CD4-positive, alpha-beta T cell (primary cell): Measurements from ENCODE around the gene FOSL1. TPM values are rescaled to one million over a fixed set of nuclear protein-coding genes. Genes with fewer than 3 reads are reported as not detected.
A peak's percentile ranks its signal among the peaks of the same experiment; 100 is the strongest.

Source experiments
- ATAC-seq: fragments of 200-7000 bp; cut with Tn5 transposase; one replicate; pipeline ENCODE4 v1.10.0; 2022; ENCODE audit warnings: mild to moderate bottlenecking; ENCODE audit not compliant: poor library complexity
- CTCF ChIA-PET: fragments of 350-600 bp; sonication (Branson Sonifier 250); formaldehyde crosslinking; loops from one replicate; lab custom pipeline; 2021; ENCODE audit warnings: antibody characterized with exemption, inconsistent platforms; lab: Charles Lee
- POLR2A ChIA-PET: fragments of 350-600 bp; sonication (Branson Sonifier 250); formaldehyde crosslinking; loops from one replicate; lab custom pipeline; 2021; ENCODE audit warnings: antibody characterized with exemption, inconsistent platforms; lab: Charles Lee
- DNase-seq, 14 experiments: peaks; one replicate each; pipeline ENCODE4 v3.0.0-alpha.2; 2013 to 2020; ENCODE audit warnings: mixed read lengths in 2 of 14
- H3K27ac ChIP-seq, 2 donors: one replicate each; pipeline versions ENCODE4 v1.5.1 to v1.7.0; 2013; ENCODE audit warnings: low read length in 2 of 2, low read depth in 1 of 2, mild to moderate bottlenecking in 1 of 2
- H3K27me3 ChIP-seq, 2 experiments: 1 replicate in 1 of 2; 2 replicates in 1 of 2; pipeline versions ENCODE4 v1.6.1 to v1.7.0; 2013; ENCODE audit warnings: low read length in 2 of 2, control low read depth in 1 of 2, mild to moderate bottlenecking in 1 of 2, moderate library complexity in 1 of 2; ENCODE audit not compliant: insufficient read depth in 2 of 2, control insufficient read depth in 1 of 2
- H3K36me3 ChIP-seq: one replicate; pipeline ENCODE4 v1.6.1; 2013; ENCODE audit warnings: low read length, control low read depth; ENCODE audit not compliant: insufficient read depth
- H3K4me1 ChIP-seq: one replicate; pipeline ENCODE4 v1.6.1; 2013; ENCODE audit warnings: low read length, control low read depth; ENCODE audit not compliant: insufficient read depth
- H3K4me3 ChIP-seq: one replicate; pipeline ENCODE4 v1.5.1; 2013; ENCODE audit warnings: mild to moderate bottlenecking, low read length, moderate library complexity
- H3K9me3 ChIP-seq, 2 experiments: 1 replicate in 1 of 2; 2 replicates in 1 of 2; pipeline versions ENCODE4 v1.6.1 to v1.7.0; 2013; ENCODE audit warnings: low read length in 2 of 2, mild to moderate bottlenecking in 2 of 2, control low read depth in 1 of 2, moderate library complexity in 1 of 2; ENCODE audit not compliant: control insufficient read depth in 1 of 2, insufficient read depth in 1 of 2
- H3K27ac Mint-ChIP-seq: one replicate; pipeline ENCODE4 v1.8.0; 2020; ENCODE audit warnings: mixed read lengths
- H3K27me3 Mint-ChIP-seq: one replicate; pipeline ENCODE4 v1.8.0; 2021; ENCODE audit warnings: mixed read lengths
- H3K36me3 Mint-ChIP-seq: one replicate; pipeline ENCODE4 v1.8.0; 2021; ENCODE audit warnings: low read depth, mixed read lengths
- H3K4me1 Mint-ChIP-seq: one replicate; pipeline ENCODE4 v1.8.0; 2021; ENCODE audit warnings: low read depth, mixed read lengths
- H3K4me3 Mint-ChIP-seq: one replicate; pipeline ENCODE4 v1.8.0; 2020; ENCODE audit warnings: mild to moderate bottlenecking, mixed read lengths
- H3K9me3 Mint-ChIP-seq: one replicate; pipeline ENCODE4 v1.8.0; 2020; ENCODE audit warnings: mixed read lengths
- CTCF ChIP-seq: fragments of 200-600 bp; IDR thresholded peaks from one replicate; pipeline ENCODE4 v1.8.0; 2022; ENCODE audit warnings: antibody characterized with exemption, mild to moderate bottlenecking
- intact Hi-C, 2 experiments: fragments of 100-400 bp; cut with DNase I in 1 of 2; cut with micrococcal nuclease in 1 of 2; formaldehyde crosslinking; loops; one replicate each; pipeline versions ENCODE4 v1.15.1 to v1.9.0; 2023 to 2025; cut with DNase I, micrococcal nuclease
- total RNA-seq, 174 experiments: library from RNA in 2 of 174; stranded (reverse) in 2 of 174; gene quantifications; one replicate each; pipeline ENCODE4 v1.2.3 and lab custom pipeline; 2021 to 2026

The FOSL1 gene
- total RNA-seq, 2 experiments from 2014 or later: 1.8 to 2.2 TPM

GRCh38 chr11:65867284-65868071 is 32.7 kb downstream of the FOSL1 start:
- ChIA-PET CTCF (no interaction called here), POLR2A (interaction anchor here (1.3 to 7.1 kb wide), 3 partner anchors 8 to 23 kb away, joined by 6 to 137 read pairs (median 6); partner anchors contain the start of genes CCDC85B, CFL1 and MUS81)
- Mint-ChIP-seq H3K4me3 (peak overlapping the region; percentile 25), H3K4me1 (peaks cover 12% of the 10 kb centered on the region), H3K27me3 (no peaks in the 10 kb centered on the region), H3K27ac (no peak overlapping the region), H3K36me3 (peaks cover 50% of the 10 kb centered on the region), H3K9me3 (no peaks in the 10 kb centered on the region)
- H3K4me3 ChIP-seq: no peak overlapping the region
- no peak for TF ChIP-seq CTCF
- peaks cover 56% of the 10 kb centered on the region for H3K36me3 ChIP-seq
- no peak overlapping the region for H3K27ac ChIP-seq
- ATAC-seq (no peak), DNase-seq (peak in 1 of 14 experiments; percentile 32)
- no peaks in the 10 kb centered on the region for H3K9me3 ChIP-seq
- H3K27me3 ChIP-seq: no peaks in the 10 kb centered on the region
- intact Hi-C loops: no loop called here
- H3K4me1 ChIP-seq: peaks cover 41% of the 10 kb centered on the region

- H3K4me1 Mint-ChIP-seq: peaks cover 13% of the 10 kb centered on the region
- H3K9me3 ChIP-seq: no peaks in the 10 kb centered on the region
- H3K27ac Mint-ChIP-seq: no peak overlapping the region
- H3K9me3 Mint-ChIP-seq: no peaks in the 10 kb centered on the region
- no peaks in the 10 kb centered on the region for H3K27me3 ChIP-seq
- DNase-seq: no peak
- CTCF ChIA-PET: interaction anchor here (0.9 kb wide), 1 partner anchor 22 kb away, joined by 3 read pairs; the partner anchor contains the start of gene FIBP
- peak overlapping the region; percentile 25 for H3K4me3 Mint-ChIP-seq
- no peak overlapping the region for H3K4me3 ChIP-seq
- H3K36me3 ChIP-seq: peaks cover 64% of the 10 kb centered on the region
- peaks cover 42% of the 10 kb centered on the region for H3K4me1 ChIP-seq
- ATAC-seq: no peak
- H3K36me3 Mint-ChIP-seq: peaks cover 53% of the 10 kb centered on the region
- no peak for TF ChIP-seq CTCF
- intact Hi-C loops: no loop called here
- H3K27ac ChIP-seq: no peak overlapping the region
- POLR2A ChIA-PET: interaction anchor here (1.1 to 1.3 kb wide), 2 partner anchors 8 to 23 kb away, joined by 3 to 6 read pairs; partner anchors contain the start of gene CFL1
- H3K27me3 Mint-ChIP-seq: no peaks in the 10 kb centered on the region
These were observed 33.5 kb downstream of the FOSL1 start for GRCh38 chr11:65866509-65867283.

GRCh38 chr11:65865550-65866172 is 34.5 kb downstream of the FOSL1 start:
- POLR2A ChIA-PET: interaction anchor here (1.1 kb wide), 1 partner anchor 7 kb away, joined by 3 read pairs; the partner anchor contains the start of gene CFL1
- no peak for TF ChIP-seq CTCF
- Mint-ChIP-seq H3K27ac (no peak overlapping the region), H3K4me3 (no peak overlapping the region), H3K4me1 (peaks cover 17% of the 10 kb centered on the region), H3K9me3 (no peaks in the 10 kb centered on the region), H3K27me3 (no peaks in the 10 kb centered on the region), H3K36me3 (peaks cover 63% of the 10 kb centered on the region)
- CTCF ChIA-PET: interaction anchor here (0.9 kb wide), 1 partner anchor 23 kb away, joined by 3 read pairs; the partner anchor contains the start of gene FIBP
- Histone ChIP-seq H3K27me3 (no peaks in the 10 kb centered on the region), H3K4me3 (no peak overlapping the region), H3K4me1 (peaks cover 42% of the 10 kb centered on the region), H3K27ac (no peak overlapping the region), H3K9me3 (no peaks in the 10 kb centered on the region), H3K36me3 (peaks cover 67% of the 10 kb centered on the region)
- DNase-seq (peak in 1 of 14 experiments; percentile 17), ATAC-seq (no peak)
- intact Hi-C loops: no loop called here
